NT2/D1 (cell line): ENCODE results near the gene FER.

Source experiments
- SUZ12 ChIP-seq: IDR thresholded peaks from 2 replicates; pipeline ENCODE4 v1.6.1; 2011; ENCODE audit not compliant: insufficient read length, insufficient read depth; ENCODE audit errors: extremely low read depth
- ZNF274 ChIP-seq: IDR thresholded peaks from 2 replicates; pipeline ENCODE4 v1.6.1; 2011; ENCODE audit warnings: mild to moderate bottlenecking, low read depth, low read length

- no peak for TF ChIP-seq ZNF274
- TF ChIP-seq SUZ12, result no peak
Observed at GRCh38 chr5:109083937-109084336, 336.2 kb downstream of the FER start.
